H9 (cell line): Measurements from ENCODE around the gene VSTM2L. TPM values are rescaled to one million over a fixed set of nuclear protein-coding genes. Genes with fewer than 3 reads are reported as not detected.
A peak's percentile ranks its signal among the peaks of the same experiment; 100 is the strongest.

Source experiments
- DNase-seq: peaks from one replicate; pipeline ENCODE4 v3.0.0-alpha.2; 2017
- H2AFZ ChIP-seq: one replicate; pipeline ENCODE4 v1.6.1; 2013; ENCODE audit warnings: mild to moderate bottlenecking, low read length, control low read depth, moderate library complexity
- H2AK5ac ChIP-seq: 2 replicates; pipeline ENCODE4 v1.6.1; 2013; ENCODE audit warnings: low read length, control low read depth, mixed read lengths; ENCODE audit not compliant: insufficient read length
- H2BK120ac ChIP-seq: one replicate; pipeline ENCODE4 v1.6.1; 2013; ENCODE audit warnings: low read depth, mild to moderate bottlenecking, low read length, control low read depth, inconsistent platforms; ENCODE audit not compliant: poor library complexity, severe bottlenecking
- H2BK12ac ChIP-seq: 2 replicates; pipeline ENCODE4 v1.6.1; 2013; ENCODE audit warnings: low read length, control low read depth, mixed read lengths, low read depth; ENCODE audit not compliant: insufficient read length
- H2BK15ac ChIP-seq: 2 replicates; pipeline ENCODE4 v1.6.1; 2013; ENCODE audit warnings: low read depth, low read length, control low read depth
- H2BK20ac ChIP-seq: one replicate; pipeline ENCODE4 v1.6.1; 2013; ENCODE audit warnings: low read depth, mild to moderate bottlenecking, low read length, control low read depth, inconsistent platforms; ENCODE audit not compliant: poor library complexity, severe bottlenecking
- H2BK5ac ChIP-seq: 2 replicates; pipeline ENCODE4 v1.6.1; 2013; ENCODE audit warnings: low read length, control low read depth, mixed read lengths; ENCODE audit not compliant: insufficient read length
- H3K14ac ChIP-seq: 2 replicates; pipeline ENCODE4 v1.6.1; 2013; ENCODE audit warnings: low read length, control low read depth; ENCODE audit not compliant: insufficient read depth
- H3K18ac ChIP-seq: 2 replicates; pipeline ENCODE4 v1.6.1; 2013; ENCODE audit warnings: low read depth, mild to moderate bottlenecking, mixed read lengths, low read length, control low read depth; ENCODE audit not compliant: insufficient read length
- H3K23ac ChIP-seq: 2 replicates; pipeline ENCODE4 v1.6.1; 2013; ENCODE audit warnings: low read length, control low read depth, mixed read lengths, low read depth; ENCODE audit not compliant: insufficient read length
- H3K23me2 ChIP-seq: 2 replicates; pipeline ENCODE4 v1.6.1; 2013; ENCODE audit warnings: low read depth, mild to moderate bottlenecking, mixed read lengths, low read length, control low read depth; ENCODE audit not compliant: insufficient read length, poor library complexity, severe bottlenecking
- H3K27ac ChIP-seq: 2 replicates; pipeline ENCODE4 v1.5.1; 2013; ENCODE audit warnings: low read length, control low read depth, mixed read lengths, low read depth; ENCODE audit not compliant: insufficient read length
- H3K27me3 ChIP-seq: 2 replicates; pipeline ENCODE4 v1.6.1; 2013; ENCODE audit warnings: low read length, control low read depth, inconsistent platforms; ENCODE audit not compliant: insufficient read depth
- H3K4ac ChIP-seq: 2 replicates; pipeline ENCODE4 v1.6.1; 2013; ENCODE audit warnings: low read depth, mild to moderate bottlenecking, control low read depth, inconsistent platforms, low read length, moderate library complexity
- H3K4me1 ChIP-seq: 2 replicates; pipeline ENCODE4 v1.6.1; 2013; ENCODE audit warnings: low read length, control low read depth, inconsistent platforms; ENCODE audit not compliant: insufficient read depth
- H3K4me2 ChIP-seq: 2 replicates; pipeline ENCODE4 v1.6.1; 2013; ENCODE audit warnings: low read length, control low read depth, mixed read lengths; ENCODE audit not compliant: insufficient read length, insufficient read depth
- H3K56ac ChIP-seq: 2 replicates; pipeline ENCODE4 v1.6.1; 2013; ENCODE audit warnings: low read depth, mild to moderate bottlenecking, mixed read lengths, low read length, control low read depth; ENCODE audit not compliant: insufficient read length
- H3K79me1 ChIP-seq: 2 replicates; pipeline ENCODE4 v1.6.1; 2013; ENCODE audit warnings: low read depth, mild to moderate bottlenecking, moderate library complexity, low read length, control low read depth, inconsistent platforms; ENCODE audit not compliant: insufficient read depth, poor library complexity, severe bottlenecking
- H3K79me2 ChIP-seq: 2 replicates; pipeline ENCODE4 v1.6.1; 2013; ENCODE audit warnings: low read length, control low read depth, inconsistent platforms; ENCODE audit not compliant: insufficient read depth
- H3K9ac ChIP-seq: 2 replicates; pipeline ENCODE4 v1.6.1; 2013; ENCODE audit warnings: low read length, control low read depth, mixed read lengths; ENCODE audit not compliant: insufficient read length; ENCODE audit errors: extremely low read depth
- H3K9me3 ChIP-seq: one replicate; pipeline ENCODE4 v1.6.1; 2013; ENCODE audit warnings: low read depth, low read length, inconsistent platforms; ENCODE audit not compliant: control insufficient read depth
- H3T11ph ChIP-seq: one replicate; pipeline ENCODE4 v1.6.1; 2013; ENCODE audit warnings: mild to moderate bottlenecking, low read length, control low read depth, inconsistent platforms
- H4K20me1 ChIP-seq: one replicate; pipeline ENCODE4 v1.6.1; 2013; ENCODE audit not compliant: control insufficient read depth, insufficient read length, insufficient read depth
- H4K5ac ChIP-seq: 2 replicates; pipeline ENCODE4 v1.6.1; 2013; ENCODE audit warnings: low read depth, mild to moderate bottlenecking, mixed read lengths, low read length, control low read depth; ENCODE audit not compliant: insufficient read length
- H4K8ac ChIP-seq: replicated peaks from 2 replicates; pipeline ENCODE4 v1.6.1; 2013; ENCODE audit warnings: low read length, control low read depth, mixed read lengths, low read depth; ENCODE audit not compliant: insufficient read length
- H4K91ac ChIP-seq: 2 replicates; pipeline ENCODE4 v1.6.1; 2013; ENCODE audit warnings: low read depth, mild to moderate bottlenecking, moderate library complexity, mixed read lengths, low read length, control low read depth; ENCODE audit not compliant: insufficient read length
- H3K27ac Mint-ChIP-seq, 3 experiments: 2 replicates in 2 of 3; 3 replicates in 1 of 3; pipeline ENCODE4 v1.8.0; 2020 to 2021; ENCODE audit warnings: mixed read lengths in 3 of 3, mild to moderate bottlenecking in 1 of 3, moderate library complexity in 1 of 3
- H3K27me3 Mint-ChIP-seq: 2 replicates; pipeline ENCODE4 v1.8.0; 2021; ENCODE audit warnings: low read depth, mild to moderate bottlenecking, moderate library complexity, mixed read lengths
- H3K36me3 Mint-ChIP-seq, 3 experiments: 2 replicates in 2 of 3; 3 replicates in 1 of 3; pipeline ENCODE4 v1.8.0; 2020 to 2021; ENCODE audit warnings: low read depth in 3 of 3, mixed read lengths in 3 of 3; ENCODE audit not compliant: insufficient read depth in 1 of 3
- H3K4me1 Mint-ChIP-seq, 2 experiments: 2 replicates each; pipeline ENCODE4 v1.8.0; 2020; ENCODE audit warnings: mixed read lengths in 2 of 2
- H3K4me3 Mint-ChIP-seq, 2 experiments: 2 replicates in 1 of 2; 3 replicates in 1 of 2; pipeline ENCODE4 v1.8.0; 2020 to 2021; ENCODE audit warnings: mild to moderate bottlenecking in 2 of 2, mixed read lengths in 2 of 2, moderate library complexity in 1 of 2
- H3K9me3 Mint-ChIP-seq, 2 experiments: 2 replicates in 1 of 2; 3 replicates in 1 of 2; pipeline ENCODE4 v1.8.0; 2020; ENCODE audit warnings: mild to moderate bottlenecking in 2 of 2, mixed read lengths in 2 of 2, moderate library complexity in 1 of 2
- WGBS: extraction: QIAGEN DNeasy Blood & Tissue Kit; methylation state at CpG from one replicate; pipeline ENCODE4 v1.1.7; 2013; ENCODE audit warnings: missing lambda C conversion rate, low lambda C conversion rate, mixed read lengths; ENCODE audit not compliant: insufficient read length; ENCODE audit errors: extremely low coverage; 5-methylcytosine and 5-hydroxymethylcytosine counted together
- total RNA-seq: library from RNA; stranded (reverse); gene quantifications from 2 replicates; pipeline ENCODE4 v1.2.1, GENCODE V29; 2021
- TF ChIP-seq, protein P1 (sequence below): fragments of 200-600 bp; sonication (generic); conservative IDR thresholded peaks from 3 replicates; pipeline ENCODE4 v1.8.0; 2021; ENCODE audit warnings: antibody characterized with exemption, mild to moderate bottlenecking

The VSTM2L gene
- total RNA-seq, 1 experiment from 2014 or later, result 2.1 TPM

DNA sequence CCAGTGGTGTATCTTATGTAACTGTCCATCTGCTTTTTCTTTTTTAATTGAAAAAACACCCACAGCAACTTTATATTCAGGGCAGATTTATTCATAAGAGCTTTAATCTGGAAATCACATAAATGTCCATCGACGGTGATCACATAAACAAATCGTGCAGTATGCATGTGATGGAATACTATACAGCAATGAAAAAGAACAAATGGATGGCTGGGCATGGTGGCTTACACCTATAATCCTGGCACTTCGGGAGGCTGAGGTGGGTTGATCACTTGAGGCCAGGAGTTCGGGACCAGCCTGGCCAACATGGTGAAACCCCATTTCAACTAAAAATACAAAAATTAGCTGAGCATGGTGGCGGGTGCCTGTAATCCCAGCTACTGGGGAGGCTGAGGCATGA lies 39.1 kb downstream of the VSTM2L start:
- H3K9ac ChIP-seq, result no peak overlapping the region
- H3K4me1 Mint-ChIP-seq, result peaks cover 11 to 14% of the 10 kb centered on the region in 2 experiments; a peak in 3 of 4 replicates
- no CpG with 5 or more reads among the region's 6 CpGs for WGBS
- no peak overlapping the region for H3K18ac ChIP-seq
- H2BK120ac ChIP-seq, result no peak overlapping the region
- H3K9me3 ChIP-seq, result no peaks in the 10 kb centered on the region
- no peak overlapping the region for H4K8ac ChIP-seq
- H3K23ac ChIP-seq, result no peak overlapping the region
- H3K27ac Mint-ChIP-seq, result no peak overlapping the region
- no peaks in the 10 kb centered on the region for H3K23me2 ChIP-seq
- no peak overlapping the region for H3K56ac ChIP-seq
- H4K91ac ChIP-seq, result no peak overlapping the region
- H3K4me3 Mint-ChIP-seq, result no peak overlapping the region
- no peaks in the 10 kb centered on the region; the same call in 1 of the 2 replicates for H3K27me3 Mint-ChIP-seq
- H3K4me2 ChIP-seq, result no peak overlapping the region
- H3K14ac ChIP-seq, result no peak overlapping the region
- H3K27ac ChIP-seq, result no peak overlapping the region
- no peaks in the 10 kb centered on the region for H3K79me2 ChIP-seq
- H3K36me3 Mint-ChIP-seq, result no peaks in the 10 kb centered on the region
- H3K27me3 ChIP-seq, result no peaks in the 10 kb centered on the region
- no peak overlapping the region for H3T11ph ChIP-seq
- no peaks in the 10 kb centered on the region for H3K79me1 ChIP-seq
- no peak overlapping the region for H2BK20ac ChIP-seq
- no peaks in the 10 kb centered on the region for H3K4me1 ChIP-seq
- H2AFZ ChIP-seq, result no peak overlapping the region
- H3K4ac ChIP-seq, result no peak overlapping the region
- no peak overlapping the region for H2BK15ac ChIP-seq
- no peaks in the 10 kb centered on the region for H4K20me1 ChIP-seq
- no peak overlapping the region for H2BK5ac ChIP-seq
- H3K9me3 Mint-ChIP-seq, result peaks cover 0 to 4% of the 10 kb centered on the region in 2 experiments; a peak in 1 of 5 replicates
- H2BK12ac ChIP-seq, result no peak overlapping the region
- H2AK5ac ChIP-seq, result no peak overlapping the region
- peak; percentile 3 for DNase-seq
- no peak overlapping the region for H4K5ac ChIP-seq
- TF ChIP-seq, protein P1, sequence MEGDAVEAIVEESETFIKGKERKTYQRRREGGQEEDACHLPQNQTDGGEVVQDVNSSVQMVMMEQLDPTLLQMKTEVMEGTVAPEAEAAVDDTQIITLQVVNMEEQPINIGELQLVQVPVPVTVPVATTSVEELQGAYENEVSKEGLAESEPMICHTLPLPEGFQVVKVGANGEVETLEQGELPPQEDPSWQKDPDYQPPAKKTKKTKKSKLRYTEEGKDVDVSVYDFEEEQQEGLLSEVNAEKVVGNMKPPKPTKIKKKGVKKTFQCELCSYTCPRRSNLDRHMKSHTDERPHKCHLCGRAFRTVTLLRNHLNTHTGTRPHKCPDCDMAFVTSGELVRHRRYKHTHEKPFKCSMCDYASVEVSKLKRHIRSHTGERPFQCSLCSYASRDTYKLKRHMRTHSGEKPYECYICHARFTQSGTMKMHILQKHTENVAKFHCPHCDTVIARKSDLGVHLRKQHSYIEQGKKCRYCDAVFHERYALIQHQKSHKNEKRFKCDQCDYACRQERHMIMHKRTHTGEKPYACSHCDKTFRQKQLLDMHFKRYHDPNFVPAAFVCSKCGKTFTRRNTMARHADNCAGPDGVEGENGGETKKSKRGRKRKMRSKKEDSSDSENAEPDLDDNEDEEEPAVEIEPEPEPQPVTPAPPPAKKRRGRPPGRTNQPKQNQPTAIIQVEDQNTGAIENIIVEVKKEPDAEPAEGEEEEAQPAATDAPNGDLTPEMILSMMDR, result no peak
